Measurements from ENCODE around the gene SH3PXD2B. TPM values are rescaled to one million over a fixed set of nuclear protein-coding genes. Genes with fewer than 3 reads are reported as not detected.

SH3PXD2B gene
- total RNA-seq, 1 donor from 2014 or later, result 74.1 TPM

DNA sequence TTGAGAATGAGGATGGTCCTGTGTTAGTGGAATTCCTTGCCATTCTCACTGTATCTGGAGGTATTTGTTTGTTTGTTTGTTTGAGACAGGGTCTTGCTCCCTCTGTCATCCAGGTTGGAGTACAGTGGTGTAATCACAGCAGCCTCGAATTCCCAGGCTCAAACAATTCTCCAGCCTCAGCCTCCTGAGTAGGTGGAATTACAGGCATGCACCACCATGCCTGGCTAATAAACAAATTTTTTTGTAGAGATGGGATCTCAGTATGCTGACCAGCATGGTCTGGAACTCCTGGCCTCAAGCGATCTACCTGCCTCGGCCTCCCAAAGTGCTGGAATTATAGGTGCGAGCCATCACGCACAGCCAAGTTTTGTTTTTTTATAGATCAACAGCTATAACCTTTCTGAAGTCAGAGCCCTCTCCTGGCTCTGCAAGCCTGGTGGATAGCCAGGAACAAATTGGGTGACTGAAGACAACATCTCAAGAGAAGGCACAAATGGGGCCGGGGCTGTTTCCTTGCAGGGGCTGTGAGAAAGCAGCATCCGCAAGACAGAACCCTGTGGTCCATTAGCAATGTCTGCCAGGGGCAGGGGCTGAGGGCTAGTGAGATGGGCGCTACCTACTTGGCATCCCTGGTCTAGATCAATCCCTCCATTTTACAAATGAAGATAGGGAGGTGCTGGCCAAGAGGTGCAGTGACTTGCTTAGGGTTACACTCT, 18.8 kb downstream of the SH3PXD2B start:
- TF ChIP-seq, protein P1, sequence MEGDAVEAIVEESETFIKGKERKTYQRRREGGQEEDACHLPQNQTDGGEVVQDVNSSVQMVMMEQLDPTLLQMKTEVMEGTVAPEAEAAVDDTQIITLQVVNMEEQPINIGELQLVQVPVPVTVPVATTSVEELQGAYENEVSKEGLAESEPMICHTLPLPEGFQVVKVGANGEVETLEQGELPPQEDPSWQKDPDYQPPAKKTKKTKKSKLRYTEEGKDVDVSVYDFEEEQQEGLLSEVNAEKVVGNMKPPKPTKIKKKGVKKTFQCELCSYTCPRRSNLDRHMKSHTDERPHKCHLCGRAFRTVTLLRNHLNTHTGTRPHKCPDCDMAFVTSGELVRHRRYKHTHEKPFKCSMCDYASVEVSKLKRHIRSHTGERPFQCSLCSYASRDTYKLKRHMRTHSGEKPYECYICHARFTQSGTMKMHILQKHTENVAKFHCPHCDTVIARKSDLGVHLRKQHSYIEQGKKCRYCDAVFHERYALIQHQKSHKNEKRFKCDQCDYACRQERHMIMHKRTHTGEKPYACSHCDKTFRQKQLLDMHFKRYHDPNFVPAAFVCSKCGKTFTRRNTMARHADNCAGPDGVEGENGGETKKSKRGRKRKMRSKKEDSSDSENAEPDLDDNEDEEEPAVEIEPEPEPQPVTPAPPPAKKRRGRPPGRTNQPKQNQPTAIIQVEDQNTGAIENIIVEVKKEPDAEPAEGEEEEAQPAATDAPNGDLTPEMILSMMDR (IDR thresholded peaks at IDR 0.05; ENCODE audit: unreplicated experiment), result no peak
- Mint-ChIP-seq H3K4me3 (ENCODE audit: unreplicated experiment) (no peak overlapping the region), H3K4me1 (ENCODE audit: unreplicated experiment) (peaks cover 3% of the 10 kb centered on the region), H3K36me3 (ENCODE audit: low read depth, unreplicated experiment) (peaks cover 3% of the 10 kb centered on the region), H3K27me3 (ENCODE audit: unreplicated experiment) (no peaks in the 10 kb centered on the region), H3K9me3 (ENCODE audit: unreplicated experiment) (no peaks in the 10 kb centered on the region), H3K27ac (ENCODE audit: unreplicated experiment) (no peak overlapping the region)
- no peak for DNase-seq (ENCODE audit: low spot score)

DNA sequence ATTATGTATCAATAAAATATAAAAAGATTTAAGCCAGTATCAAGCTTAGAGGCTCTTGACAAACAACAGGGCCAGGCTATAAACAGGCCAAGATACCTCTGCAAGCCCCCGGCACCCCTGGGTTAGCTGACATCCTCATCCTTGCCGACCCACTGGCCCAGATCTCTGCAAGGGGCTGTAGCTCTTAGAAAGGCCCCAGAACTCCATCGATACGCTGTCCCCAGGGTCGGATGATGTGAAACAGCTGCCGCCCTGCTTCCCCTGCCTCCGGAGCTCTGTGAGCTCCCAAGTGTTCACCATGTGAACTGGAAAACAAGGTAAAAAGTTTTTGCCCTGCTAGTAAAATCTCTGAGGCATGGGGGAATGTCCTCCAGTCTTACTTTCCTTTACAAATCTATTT, 20.1 kb downstream of the SH3PXD2B start:
- no peak overlapping the region for H3K27ac Mint-ChIP-seq (ENCODE audit: unreplicated experiment)
- no peaks in the 10 kb centered on the region for H3K27me3 Mint-ChIP-seq (ENCODE audit: unreplicated experiment)
- no peak for DNase-seq (ENCODE audit: low spot score)
- H3K36me3 Mint-ChIP-seq (ENCODE audit: low read depth, unreplicated experiment), result peaks cover 3% of the 10 kb centered on the region
- TF ChIP-seq, protein P1 (IDR thresholded peaks at IDR 0.05; ENCODE audit: unreplicated experiment), result no peak
- no peaks in the 10 kb centered on the region for H3K9me3 Mint-ChIP-seq (ENCODE audit: unreplicated experiment)
- H3K4me1 Mint-ChIP-seq (ENCODE audit: unreplicated experiment), result peaks cover 1% of the 10 kb centered on the region
- no peak overlapping the region for H3K4me3 Mint-ChIP-seq (ENCODE audit: unreplicated experiment)

DNA sequence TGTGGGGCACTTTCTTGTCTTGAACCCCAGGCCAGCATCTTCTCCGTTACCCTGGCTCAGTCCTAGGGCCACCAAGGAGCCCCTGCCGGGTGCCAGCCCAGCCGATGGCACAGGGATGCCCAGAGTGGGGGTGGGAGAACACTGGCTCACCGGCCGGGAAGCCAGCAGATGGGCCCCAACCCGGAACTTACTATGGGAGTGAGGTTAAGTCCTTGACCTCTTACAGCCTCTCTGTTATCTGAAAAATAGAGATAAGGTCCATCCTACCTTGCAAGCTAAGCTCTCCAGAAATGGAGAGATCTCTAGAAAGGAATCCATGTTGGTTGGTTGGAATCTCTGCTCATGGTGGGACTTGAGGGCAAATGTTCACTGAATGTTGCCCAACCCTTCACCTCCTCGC, 20.8 kb downstream of the SH3PXD2B start:
- Mint-ChIP-seq H3K9me3 (ENCODE audit: unreplicated experiment) (no peaks in the 10 kb centered on the region), H3K4me3 (ENCODE audit: unreplicated experiment) (no peak overlapping the region), H3K27me3 (ENCODE audit: unreplicated experiment) (no peaks in the 10 kb centered on the region), H3K4me1 (ENCODE audit: unreplicated experiment) (no peaks in the 10 kb centered on the region), H3K27ac (ENCODE audit: unreplicated experiment) (no peak overlapping the region), H3K36me3 (ENCODE audit: low read depth, unreplicated experiment) (peaks cover 3% of the 10 kb centered on the region)
- TF ChIP-seq, protein P1 (IDR thresholded peaks at IDR 0.05; ENCODE audit: unreplicated experiment), result no peak
- DNase-seq (ENCODE audit: low spot score), result no peak

DNA sequence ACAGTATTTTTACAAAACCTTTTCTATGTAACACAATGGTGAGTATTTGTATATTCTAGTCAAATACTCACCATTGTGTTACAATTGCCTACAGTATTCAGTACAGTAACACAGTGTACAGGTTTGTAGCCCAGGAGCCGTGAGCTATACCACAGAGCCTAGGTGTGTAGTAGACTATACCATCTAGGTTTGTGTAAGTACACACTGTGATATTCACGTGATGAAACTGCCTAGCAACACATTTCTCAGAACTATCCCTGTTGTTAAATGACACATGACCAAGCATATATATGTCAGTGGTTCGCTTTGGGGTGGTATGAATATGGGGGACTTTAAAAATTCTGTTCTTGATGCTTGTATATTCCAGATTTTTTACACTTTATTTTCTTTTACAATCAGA, 21.3 kb downstream of the SH3PXD2B start:
- H3K27ac Mint-ChIP-seq (ENCODE audit: unreplicated experiment), result no peak overlapping the region
- H3K4me1 Mint-ChIP-seq (ENCODE audit: unreplicated experiment), result no peaks in the 10 kb centered on the region
- H3K9me3 Mint-ChIP-seq (ENCODE audit: unreplicated experiment), result no peaks in the 10 kb centered on the region
- DNase-seq (ENCODE audit: low spot score), result no peak
- no peaks in the 10 kb centered on the region for H3K27me3 Mint-ChIP-seq (ENCODE audit: unreplicated experiment)
- TF ChIP-seq, protein P1 (IDR thresholded peaks at IDR 0.05; ENCODE audit: unreplicated experiment), result no peak
- H3K4me3 Mint-ChIP-seq (ENCODE audit: unreplicated experiment), result no peak overlapping the region
- peaks cover 3% of the 10 kb centered on the region for H3K36me3 Mint-ChIP-seq (ENCODE audit: low read depth, unreplicated experiment)

DNA sequence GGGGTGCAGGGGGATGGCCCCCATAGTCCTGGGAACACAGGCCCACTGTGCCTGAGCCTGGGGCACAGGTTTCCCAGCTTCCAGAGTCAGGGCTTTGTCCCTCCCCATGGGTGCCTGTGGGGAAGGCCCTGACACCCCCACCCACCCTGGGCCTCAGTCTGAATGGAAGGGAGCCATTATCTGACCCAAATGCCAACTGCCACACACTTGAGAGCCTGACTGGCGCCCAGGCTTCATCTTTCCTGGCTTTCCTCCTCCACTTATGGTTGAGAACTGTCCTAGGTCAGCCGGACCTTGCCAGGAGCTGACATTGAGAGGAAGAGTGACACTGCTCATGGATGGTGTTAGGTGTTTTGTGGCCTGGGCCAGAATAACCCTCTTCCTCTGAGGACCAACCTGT, 24.0 kb downstream of the SH3PXD2B start:
- no peaks in the 10 kb centered on the region for H3K27me3 Mint-ChIP-seq (ENCODE audit: unreplicated experiment)
- H3K36me3 Mint-ChIP-seq (ENCODE audit: low read depth, unreplicated experiment), result peaks cover 3% of the 10 kb centered on the region
- no peak overlapping the region for H3K4me3 Mint-ChIP-seq (ENCODE audit: unreplicated experiment)
- no peak for DNase-seq (ENCODE audit: low spot score)
- H3K9me3 Mint-ChIP-seq (ENCODE audit: unreplicated experiment), result no peaks in the 10 kb centered on the region
- TF ChIP-seq, protein P1 (IDR thresholded peaks at IDR 0.05; ENCODE audit: unreplicated experiment), result no peak
- no peak overlapping the region for H3K27ac Mint-ChIP-seq (ENCODE audit: unreplicated experiment)
- H3K4me1 Mint-ChIP-seq (ENCODE audit: unreplicated experiment), result no peaks in the 10 kb centered on the region

Measured in endothelial cell (in vitro differentiated cells).